IMR-90 (cell line): ENCODE results near the gene NUCB2. TPM values are rescaled to one million over a fixed set of nuclear protein-coding genes. Genes with fewer than 3 reads are reported as not detected.
A peak's percentile ranks its signal among the peaks of the same experiment; 100 is the strongest.

Source experiments
- ATAC-seq: fragments of 200-7000 bp; cut with Tn5 transposase; 2 replicates; pipeline ENCODE4 v1.9.1; 2020; ENCODE audit warnings: low read depth, mild to moderate bottlenecking, moderate library complexity
- BruUV-seq: library from RNA; stranded (reverse); fragments of 400-500 nt; replicated peaks from 2 replicates; lab custom pipeline; 2021; lab: Mats Ljungman, UMichigan
- CTCF ChIA-PET: fragments of 300-600 bp; formaldehyde crosslinking; extraction: SDS; loops from one replicate; lab custom pipeline; 2021; ENCODE audit warnings: antibody characterized with exemption; lab: Yijun Ruan, JAX
- POLR2A ChIA-PET: fragments of 300-600 bp; sonication (Branson Sonifier 250); formaldehyde crosslinking; loops from one replicate; lab custom pipeline; 2022; ENCODE audit warnings: antibody characterized with exemption; ENCODE audit not compliant: unreplicated experiment; lab: Charles Lee
- DNase-seq: peaks from one replicate; pipeline ENCODE4 v3.0.0; 2013
- H2AFZ ChIP-seq: replicated peaks from 2 replicates; pipeline ENCODE3; 2013; ENCODE audit warnings: low read length, mild to moderate bottlenecking; ENCODE audit not compliant: poor library complexity
- H2AK5ac ChIP-seq: 2 replicates; pipeline ENCODE4 v1.6.1; 2013; ENCODE audit warnings: low read depth, low read length, inconsistent platforms
- H2AK9ac ChIP-seq: replicated peaks from 2 replicates; pipeline ENCODE3; 2013; ENCODE audit warnings: mild to moderate bottlenecking, low read depth, low read length, moderate library complexity; ENCODE audit not compliant: poor library complexity
- H2BK120ac ChIP-seq: 2 replicates; pipeline ENCODE4 v1.6.1; 2013; ENCODE audit warnings: low read depth, low read length, inconsistent platforms
- H2BK15ac ChIP-seq: 3 replicates; pipeline ENCODE4 v1.6.1; 2013; ENCODE audit warnings: low read depth, low read length, inconsistent platforms
- H2BK20ac ChIP-seq: 2 replicates; pipeline ENCODE4 v1.6.1; 2013; ENCODE audit warnings: low read depth, mild to moderate bottlenecking, inconsistent platforms, low read length, moderate library complexity
- H2BK5ac ChIP-seq: 2 replicates; pipeline ENCODE4 v1.6.1; 2013; ENCODE audit warnings: mild to moderate bottlenecking, low read depth, low read length, inconsistent platforms; ENCODE audit not compliant: poor library complexity, severe bottlenecking
- H3K14ac ChIP-seq: replicated peaks from 2 replicates; pipeline ENCODE4 v1.6.1; 2013; ENCODE audit warnings: low read depth, low read length, inconsistent platforms
- H3K18ac ChIP-seq: 2 replicates; pipeline ENCODE4 v1.6.1; 2013; ENCODE audit warnings: low read depth, low read length, control low read depth
- H3K23ac ChIP-seq: 2 replicates; pipeline ENCODE4 v1.6.1; 2013; ENCODE audit warnings: low read depth, low read length, inconsistent platforms
- H3K27ac ChIP-seq: 2 replicates; pipeline ENCODE4 v1.5.1; 2013; ENCODE audit warnings: mild to moderate bottlenecking, control low read depth, low read length; ENCODE audit not compliant: insufficient read depth
- H3K27me3 ChIP-seq: 2 replicates; pipeline ENCODE4 v1.6.1; 2013; ENCODE audit warnings: low read length; ENCODE audit not compliant: control insufficient read depth, insufficient read depth
- H3K36me3 ChIP-seq: 2 replicates; pipeline ENCODE4 v1.6.1; 2013; ENCODE audit warnings: low read length, mixed read lengths; ENCODE audit not compliant: control insufficient read depth, insufficient read depth
- H3K4ac ChIP-seq: 2 replicates; pipeline ENCODE4 v1.6.1; 2013; ENCODE audit warnings: low read depth, low read length, inconsistent platforms
- H3K4me1 ChIP-seq: 2 replicates; pipeline ENCODE4 v1.6.1; 2013; ENCODE audit warnings: low read length, mixed read lengths; ENCODE audit not compliant: control insufficient read depth, insufficient read depth
- H3K4me2 ChIP-seq: 2 replicates; pipeline ENCODE4 v1.6.1; 2013; ENCODE audit warnings: low read depth, mild to moderate bottlenecking, control low read depth, low read length, moderate library complexity
- H3K4me3 ChIP-seq: 2 replicates; pipeline ENCODE4 v1.5.1; 2013; ENCODE audit warnings: low read depth, mild to moderate bottlenecking, control low read depth, low read length, moderate library complexity; ENCODE audit not compliant: insufficient read depth
- H3K56ac ChIP-seq: 2 replicates; pipeline ENCODE4 v1.6.1; 2013; ENCODE audit warnings: low read length, inconsistent platforms; ENCODE audit not compliant: insufficient read depth; ENCODE audit errors: extremely low read depth
- H3K79me1 ChIP-seq, 2 experiments: 2 replicates each; pipeline ENCODE4 v1.6.1; 2013; ENCODE audit warnings: low read length in 2 of 2, inconsistent platforms in 1 of 2, low read depth in 1 of 2
- H3K9ac ChIP-seq: 2 replicates; pipeline ENCODE4 v1.6.1; 2013; ENCODE audit warnings: low read depth, low read length, control low read depth
- H3K9me1 ChIP-seq: 2 replicates; pipeline ENCODE4 v1.6.1; 2013; ENCODE audit warnings: low read length, inconsistent platforms; ENCODE audit not compliant: insufficient read depth
- H3K9me3 ChIP-seq: 2 replicates; pipeline ENCODE4 v1.6.1; 2013; ENCODE audit warnings: low read length; ENCODE audit not compliant: control insufficient read depth, insufficient read depth
- H4K20me1 ChIP-seq: 2 replicates; pipeline ENCODE4 v1.6.1; 2013; ENCODE audit warnings: low read length, inconsistent platforms; ENCODE audit not compliant: insufficient read depth
- H4K5ac ChIP-seq: 2 replicates; pipeline ENCODE4 v1.6.1; 2013; ENCODE audit warnings: mild to moderate bottlenecking, low read depth, low read length, control low read depth
- H4K8ac ChIP-seq, 2 experiments: 2 replicates each; pipeline ENCODE4 v1.6.1; 2013; ENCODE audit warnings: low read depth in 2 of 2, low read length in 2 of 2, control low read depth in 1 of 2, inconsistent platforms in 1 of 2
- H4K91ac ChIP-seq: 2 replicates; pipeline ENCODE4 v1.6.1; 2013; ENCODE audit warnings: low read depth, low read length, inconsistent platforms; ENCODE audit not compliant: insufficient read depth
- BHLHE40 ChIP-seq: fragments of 150-350 bp; IDR thresholded peaks from 2 replicates; pipeline ENCODE4 v1.6.1; 2016; ENCODE audit warnings: mild to moderate bottlenecking, low read depth, low read length
- CEBPB ChIP-seq: IDR thresholded peaks from 2 replicates; pipeline ENCODE4 v1.6.1; 2012; ENCODE audit warnings: low read depth, low read length, improper control_type of control experiment
- CHD1 ChIP-seq: IDR thresholded peaks from 2 replicates; pipeline ENCODE4 v1.6.1; 2012; ENCODE audit warnings: low read depth, low read length, improper control_type of control experiment
- CTCF ChIP-seq: conservative IDR thresholded peaks from 2 replicates; pipeline ENCODE4 v1.5.1; 2012; ENCODE audit warnings: mild to moderate bottlenecking, low read depth, low read length, improper control_type of control experiment
- FOS ChIP-seq: fragments of 150-350 bp; IDR thresholded peaks from 2 replicates; pipeline ENCODE4 v1.6.1; 2016; ENCODE audit warnings: low read depth, low read length
- MAFK ChIP-seq: IDR thresholded peaks from 2 replicates; pipeline ENCODE4 v1.6.1; 2012; ENCODE audit warnings: low read depth, low read length, improper control_type of control experiment
- MAZ ChIP-seq: IDR thresholded peaks from 2 replicates; pipeline ENCODE4 v1.6.1; 2012; ENCODE audit warnings: low read depth, mild to moderate bottlenecking, low read length, improper control_type of control experiment, moderate library complexity, borderline replicate concordance
- MXI1 ChIP-seq: IDR thresholded peaks from 2 replicates; pipeline ENCODE4 v1.6.1; 2012; ENCODE audit warnings: low read depth, mild to moderate bottlenecking, low read length, moderate library complexity, borderline replicate concordance
- NFE2L2 ChIP-seq: fragments of 150-350 bp; IDR thresholded peaks from 2 replicates; pipeline ENCODE4 v1.6.1; 2016; ENCODE audit warnings: low read depth, mild to moderate bottlenecking, low read length
- RAD21 ChIP-seq: IDR thresholded peaks from 2 replicates; pipeline ENCODE4 v1.6.1; 2012; ENCODE audit warnings: low read length, improper control_type of control experiment
- RCOR1 ChIP-seq: IDR thresholded peaks from 2 replicates; pipeline ENCODE4 v1.6.1; 2012; ENCODE audit warnings: mild to moderate bottlenecking, low read length, improper control_type of control experiment; ENCODE audit not compliant: insufficient replicate concordance
- RFX5 ChIP-seq: IDR thresholded peaks from 2 replicates; pipeline ENCODE4 v1.8.0; 2012; ENCODE audit warnings: low read depth, mild to moderate bottlenecking, low read length, moderate library complexity
- SMC3 ChIP-seq: fragments of 150-350 bp; IDR thresholded peaks from 2 replicates; pipeline ENCODE4 v1.6.1; 2016; ENCODE audit warnings: low read depth, mild to moderate bottlenecking, antibody characterized with exemption, low read length, moderate library complexity
- USF2 ChIP-seq: fragments of 150-350 bp; IDR thresholded peaks from 2 replicates; pipeline ENCODE4 v1.6.1; 2017; ENCODE audit warnings: mild to moderate bottlenecking, antibody characterized with exemption, low read length, low read depth
- WGBS, 2 experiments: methylation state at CpG; one replicate each; pipeline versions ENCODE4 v1.1.5 to v1.1.7; 2013; ENCODE audit warnings: missing lambda C conversion rate in 2 of 2; ENCODE audit not compliant: insufficient read length in 1 of 2; ENCODE audit errors: extremely low coverage in 2 of 2; 5-methylcytosine and 5-hydroxymethylcytosine counted together
- dilution Hi-C: fragments of 300-500 bp; cut with HindIII; formaldehyde crosslinking; loops from one replicate; pipeline ENCODE4 v1.14.3; 2018; ENCODE audit warnings: low sequenced_read_pairs; ENCODE audit not compliant: unreplicated experiment
- in situ Hi-C: fragments of 300-500 bp; cut with MboI; formaldehyde crosslinking; loops from 3 replicates; pipeline ENCODE4 v1.14.3; 2019; ENCODE audit warnings: low sequenced_read_pairs, inconsistent platforms, mixed read lengths
- intact Hi-C: fragments of 100-400 bp; cut with micrococcal nuclease; formaldehyde crosslinking; loops from 2 replicates; pipeline ENCODE4 v1.10.0; 2022
- polyA plus RNA-seq, 3 experiments: library from polyadenylated mRNA; depleted of rRNA; stranded (reverse); fragments of >200 nt; gene quantifications; 2 replicates each; pipeline ENCODE4 v1.2.3, GENCODE V29; 2012; ENCODE audit warnings: low replicate concordance in 1 of 3
- total RNA-seq: library from RNA; depleted of rRNA; stranded (reverse); fragments of >200 nt; gene quantifications from 2 replicates; pipeline ENCODE4 v1.2.3, GENCODE V29; 2012

NUCB2 gene
- total and polyA plus RNA-seq, 2 of the 4 experiments (the other 2 are of a cell fraction), result 52.7 to 55.4 TPM

- H3K4me3 ChIP-seq, result no peak overlapping the region
- POLR2A ChIA-PET, result interaction anchor here (0.6 to 0.8 kb wide), 3 partner anchors 36 to 102 kb away, joined by 3 to 4 read pairs (median 3); no protein-coding TSS in a partner anchor
- peak overlapping the region; percentile 77; the same call in 1 of the 2 replicates for H3K27ac ChIP-seq
- TF ChIP-seq MAZ (no peak), CTCF (no peak), CHD1 (no peak), USF2 (peak; percentile 80), NFE2L2 (no peak), SMC3 (no peak), CEBPB (peak; percentile 68), MXI1 (no peak), BHLHE40 (peak; percentile 74; the same call in 1 of the 2 replicates), RAD21 (no peak; the same call in 1 of the 2 replicates), RFX5 (no peak), RCOR1 (no peak), FOS (peak; percentile 13; the same call in 1 of the 2 replicates), MAFK (no peak)
Observed at GRCh38 chr11:17314232-17314547, 37.7 kb downstream of the NUCB2 start.

More at GRCh38 chr11:17314232-17314547, 37.7 kb downstream of the NUCB2 start:
- Histone ChIP-seq H4K5ac (peak overlapping the region; percentile 96; the same call in 1 of the 2 replicates), H2BK15ac (peak overlapping the region; percentile 88; the same call in 1 of the 3 replicates), H3K4me1 (peaks cover 10% of the 10 kb centered on the region), H3K9me1 (0 out of 2 replicates have a peak, but pooled peaks cover 6% of the 10 kb centered on the region), H2AK9ac (no peak overlapping the region), H3K27me3 (no peaks in the 10 kb centered on the region), H3K79me1 (no peaks in the 10 kb centered on the region; a peak in 1 of 4 replicates), H3K36me3 (peaks cover 6% of the 10 kb centered on the region), H4K91ac (0 out of 2 replicates have a peak overlapping the region, but pooled peaks have one; percentile 20), H2BK20ac (peak overlapping the region; percentile 68), H3K9me3 (no peaks in the 10 kb centered on the region), H2BK120ac (peak overlapping the region; percentile 86; the same call in 1 of the 2 replicates), H3K4ac (peak overlapping the region; percentile 83; the same call in 1 of the 2 replicates), H3K9ac (no peak overlapping the region), H3K4me2 (peak overlapping the region; percentile 80; the same call in 1 of the 2 replicates), H3K56ac (peak overlapping the region; percentile 73; the same call in 1 of the 2 replicates), H3K18ac (peak overlapping the region; percentile 99; the same call in 1 of the 2 replicates), H4K20me1 (no peaks in the 10 kb centered on the region), H2BK5ac (peak overlapping the region; percentile 98), H3K14ac (peak overlapping the region; percentile 84), H2AFZ (peak overlapping the region; percentile 59), H2AK5ac (no peak overlapping the region), H3K23ac (peak overlapping the region; percentile 74), H4K8ac (peak overlapping the region; percentile 57 to 85)
- in situ Hi-C loops, result no loop called here
- CTCF ChIA-PET, result interaction anchor here (1.0 kb wide), 1 partner anchor 17 kb away, joined by 3 read pairs; no protein-coding TSS in a partner anchor
- BruUV-seq, result no TSS peak
- peak; percentile 94 for DNase-seq
- ATAC-seq, result peak; percentile 93
- WGBS, 2 experiments, result 0% methylated on average over 1 of the region's 1 CpG; no CpG with 5 or more reads in 1 of the 2 experiments
- intact Hi-C loops, result loop anchor here (2.0 kb wide), 1 partner anchor 37 kb away; the partner anchor contains the start of gene NCR3LG1
- dilution Hi-C loops, result no loop called here
